ENCODE data around the gene BOLA3. TPM values are rescaled to one million over a fixed set of nuclear protein-coding genes. Genes with fewer than 3 reads are reported as not detected.
A peak's percentile ranks its signal among the peaks of the same experiment; 100 is the strongest.

Gene BOLA3
- total and polyA plus RNA-seq, 10 of the 15 experiments (the other 5 are each of a cell fraction or from before 2014, with no cell fraction given), result 62.6 to 300 (median 134) TPM

DNA sequence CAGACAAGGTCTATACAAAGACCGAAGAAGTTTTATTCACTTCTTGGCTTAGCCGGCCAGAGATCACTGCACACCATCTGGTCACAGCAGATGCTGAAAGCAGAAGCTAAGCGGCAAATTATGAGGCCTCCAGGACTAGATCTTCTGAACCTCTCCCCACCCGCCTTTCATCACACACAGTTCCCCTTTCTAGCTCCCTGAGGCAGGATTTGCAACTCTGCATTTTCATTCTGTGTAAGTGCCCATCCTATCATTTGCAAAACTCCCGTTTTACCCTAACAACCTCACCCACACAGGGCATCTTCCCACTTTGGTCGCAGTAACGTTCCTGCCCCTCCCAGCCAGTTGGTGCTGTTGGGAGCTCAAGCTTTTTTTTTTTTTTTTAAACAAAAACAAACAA lies 34.0 kb upstream of the BOLA3 start:
- POLR2A ChIA-PET, result interaction anchor here (0.6 to 8.2 kb wide), 10 partner anchors 9 to 357 kb away, joined by 4 to 83 read pairs (median 6); partner anchors contain the start of gene MTHFD2
- H4K20me1 ChIP-seq (ENCODE audit: control insufficient read depth, insufficient read depth), result no peaks in the 10 kb centered on the region
- FAIRE-seq (peak; percentile 79), DNase-seq (ENCODE audit: low read depth, low spot score) (peak; percentile 86), ATAC-seq (peak; percentile 47)
- peaks cover 46% of the 10 kb centered on the region for H3K4me1 ChIP-seq (ENCODE audit: control insufficient read depth, insufficient read depth, low read length)
- WGBS (ENCODE audit: insufficient coverage, insufficient replicate concordance, low lambda C conversion rate, missing lambda C conversion rate), result under 1% methylated on average over 7 of the region's 7 CpGs
- H3K36me3 ChIP-seq (ENCODE audit: control insufficient read depth in 2 of 2, insufficient read depth in 2 of 2, low read length in 1 of 2), result no peaks in the 10 kb centered on the region
- peak overlapping the region; percentile 81 for H3K27ac ChIP-seq (ENCODE audit: control insufficient read depth, insufficient read depth)
- SMC1A ChIA-PET (ENCODE audit: uncharacterized antibody, unreplicated experiment), result interaction anchor here (0.6 to 2.2 kb wide), 16 partner anchors 10 to 355 kb away, joined by 3 to 14 read pairs (median 5); partner anchors contain the start of gene MTHFD2
- H3K9me3 ChIP-seq (replicated peaks; ENCODE audit: control insufficient read depth, insufficient read depth, low read length), result no peaks in the 10 kb centered on the region
- CTCF ChIA-PET, result interaction anchor here (0.8 to 8.5 kb wide), 10 partner anchors 10 to 502 kb away, joined by 3 to 90 read pairs (median 4); partner anchors contain the start of gene MTHFD2
- peak overlapping the region; percentile 66 for H3K4me2 ChIP-seq (ENCODE audit: control insufficient read depth, insufficient read depth)
- peaks cover 21% of the 10 kb centered on the region for H3K79me2 ChIP-seq (ENCODE audit: control insufficient read depth, insufficient read depth, low read length)
- peak overlapping the region; percentile 32; the same call in 1 of the 2 replicates for H3K9ac ChIP-seq (ENCODE audit: control insufficient read depth, insufficient read depth, low read length)
- BruUV-seq (replicated peaks), result no TSS peak
- in situ Hi-C loops (cut with MboI), result no loop called here
- no peaks in the 10 kb centered on the region for H3K27me3 ChIP-seq (replicated peaks in 1 of 2; ENCODE audit: control insufficient read depth in 2 of 2, insufficient read depth in 2 of 2, low read length in 1 of 2)
- peak overlapping the region; percentile 52; the same call in 1 of the 2 replicates for H3K4me3 ChIP-seq
- RAD21 ChIA-PET (ENCODE audit: unreplicated experiment), result interaction anchor here (0.6 to 2.8 kb wide), 13 partner anchors 9 to 437 kb away, joined by 3 to 14 read pairs (median 3); partner anchors contain the start of gene MTHFD2
- intact Hi-C loops (cut with micrococcal nuclease; ENCODE audit: unreplicated experiment), result no loop called here
- H2AFZ ChIP-seq (ENCODE audit: control insufficient read depth, low read depth, low read length), result peak overlapping the region; percentile 22
- TF ChIP-seq CHD4 (IDR thresholded peaks at IDR 0.05) (no peak), ZNF622 (IDR thresholded peaks at IDR 0.05) (no peak), EGR1 (IDR thresholded peaks at IDR 0.05; ENCODE audit: borderline replicate concordance in 1 of 2, low read depth in 2 of 2, low read length in 2 of 2) (no peak), WRNIP1 (IDR thresholded peaks at IDR 0.05; ENCODE audit: borderline replicate concordance, low read depth, low read length) (0 out of 2 replicates have a peak, but pooled peaks have one; percentile 66), SP1 (IDR thresholded peaks at IDR 0.05; ENCODE audit: low read depth, low read length) (peak; percentile 58), NR2C2 (IDR thresholded peaks at IDR 0.05; ENCODE audit: borderline replicate concordance, control insufficient read depth, insufficient read length, low read depth) (no peak), KAT2A (conservative IDR thresholded peaks at IDR 0.05; ENCODE audit: control insufficient read depth, low read depth, low read length) (no peak), EZH2 (IDR thresholded peaks at IDR 0.05; ENCODE audit: borderline replicate concordance, control insufficient read depth, low read depth, low read length) (no peak), MYC (IDR thresholded peaks at IDR 0.05; ENCODE audit: insufficient read depth, insufficient read length, insufficient replicate concordance, low read length, severe bottlenecking) (no peak), SUZ12 (IDR thresholded peaks at IDR 0.05; ENCODE audit: unreplicated experiment) (no peak), TCF3 (IDR thresholded peaks at IDR 0.05; ENCODE audit: borderline replicate concordance, insufficient read depth, low read depth, low read length) (0 out of 2 replicates have a peak, but pooled peaks have one; percentile 39), HDGF (IDR thresholded peaks at IDR 0.05) (peak; percentile 88)
- TF ChIP-seq, protein P1, sequence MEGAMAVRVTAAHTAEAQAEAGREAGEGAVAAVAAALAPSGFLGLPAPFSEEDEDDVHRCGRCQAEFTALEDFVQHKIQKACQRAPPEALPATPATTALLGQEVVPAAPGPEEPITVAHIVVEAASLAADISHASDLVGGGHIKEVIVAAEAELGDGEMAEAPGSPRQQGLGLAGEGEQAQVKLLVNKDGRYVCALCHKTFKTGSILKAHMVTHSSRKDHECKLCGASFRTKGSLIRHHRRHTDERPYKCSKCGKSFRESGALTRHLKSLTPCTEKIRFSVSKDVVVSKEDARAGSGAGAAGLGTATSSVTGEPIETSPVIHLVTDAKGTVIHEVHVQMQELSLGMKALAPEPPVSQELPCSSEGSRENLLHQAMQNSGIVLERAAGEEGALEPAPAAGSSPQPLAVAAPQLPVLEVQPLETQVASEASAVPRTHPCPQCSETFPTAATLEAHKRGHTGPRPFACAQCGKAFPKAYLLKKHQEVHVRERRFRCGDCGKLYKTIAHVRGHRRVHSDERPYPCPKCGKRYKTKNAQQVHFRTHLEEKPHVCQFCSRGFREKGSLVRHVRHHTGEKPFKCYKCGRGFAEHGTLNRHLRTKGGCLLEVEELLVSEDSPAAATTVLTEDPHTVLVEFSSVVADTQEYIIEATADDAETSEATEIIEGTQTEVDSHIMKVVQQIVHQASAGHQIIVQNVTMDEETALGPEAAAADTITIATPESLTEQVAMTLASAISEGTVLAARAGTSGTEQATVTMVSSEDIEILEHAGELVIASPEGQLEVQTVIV (IDR thresholded peaks at IDR 0.05; ENCODE audit: borderline replicate concordance, partially characterized antibody), result no peak
- TF ChIP-seq, protein P2, sequence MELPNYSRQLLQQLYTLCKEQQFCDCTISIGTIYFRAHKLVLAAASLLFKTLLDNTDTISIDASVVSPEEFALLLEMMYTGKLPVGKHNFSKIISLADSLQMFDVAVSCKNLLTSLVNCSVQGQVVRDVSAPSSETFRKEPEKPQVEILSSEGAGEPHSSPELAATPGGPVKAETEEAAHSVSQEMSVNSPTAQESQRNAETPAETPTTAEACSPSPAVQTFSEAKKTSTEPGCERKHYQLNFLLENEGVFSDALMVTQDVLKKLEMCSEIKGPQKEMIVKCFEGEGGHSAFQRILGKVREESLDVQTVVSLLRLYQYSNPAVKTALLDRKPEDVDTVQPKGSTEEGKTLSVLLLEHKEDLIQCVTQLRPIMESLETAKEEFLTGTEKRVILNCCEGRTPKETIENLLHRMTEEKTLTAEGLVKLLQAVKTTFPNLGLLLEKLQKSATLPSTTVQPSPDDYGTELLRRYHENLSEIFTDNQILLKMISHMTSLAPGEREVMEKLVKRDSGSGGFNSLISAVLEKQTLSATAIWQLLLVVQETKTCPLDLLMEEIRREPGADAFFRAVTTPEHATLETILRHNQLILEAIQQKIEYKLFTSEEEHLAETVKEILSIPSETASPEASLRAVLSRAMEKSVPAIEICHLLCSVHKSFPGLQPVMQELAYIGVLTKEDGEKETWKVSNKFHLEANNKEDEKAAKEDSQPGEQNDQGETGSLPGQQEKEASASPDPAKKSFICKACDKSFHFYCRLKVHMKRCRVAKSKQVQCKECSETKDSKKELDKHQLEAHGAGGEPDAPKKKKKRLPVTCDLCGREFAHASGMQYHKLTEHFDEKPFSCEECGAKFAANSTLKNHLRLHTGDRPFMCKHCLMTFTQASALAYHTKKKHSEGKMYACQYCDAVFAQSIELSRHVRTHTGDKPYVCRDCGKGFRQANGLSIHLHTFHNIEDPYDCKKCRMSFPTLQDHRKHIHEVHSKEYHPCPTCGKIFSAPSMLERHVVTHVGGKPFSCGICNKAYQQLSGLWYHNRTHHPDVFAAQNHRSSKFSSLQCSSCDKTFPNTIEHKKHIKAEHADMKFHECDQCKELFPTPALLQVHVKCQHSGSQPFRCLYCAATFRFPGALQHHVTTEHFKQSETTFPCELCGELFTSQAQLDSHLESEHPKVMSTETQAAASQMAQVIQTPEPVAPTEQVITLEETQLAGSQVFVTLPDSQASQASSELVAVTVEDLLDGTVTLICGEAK (IDR thresholded peaks at IDR 0.05; ENCODE audit: borderline replicate concordance), result 0 out of 2 replicates have a peak, but pooled peaks have one; percentile 32
- TF ChIP-seq, protein P3, sequence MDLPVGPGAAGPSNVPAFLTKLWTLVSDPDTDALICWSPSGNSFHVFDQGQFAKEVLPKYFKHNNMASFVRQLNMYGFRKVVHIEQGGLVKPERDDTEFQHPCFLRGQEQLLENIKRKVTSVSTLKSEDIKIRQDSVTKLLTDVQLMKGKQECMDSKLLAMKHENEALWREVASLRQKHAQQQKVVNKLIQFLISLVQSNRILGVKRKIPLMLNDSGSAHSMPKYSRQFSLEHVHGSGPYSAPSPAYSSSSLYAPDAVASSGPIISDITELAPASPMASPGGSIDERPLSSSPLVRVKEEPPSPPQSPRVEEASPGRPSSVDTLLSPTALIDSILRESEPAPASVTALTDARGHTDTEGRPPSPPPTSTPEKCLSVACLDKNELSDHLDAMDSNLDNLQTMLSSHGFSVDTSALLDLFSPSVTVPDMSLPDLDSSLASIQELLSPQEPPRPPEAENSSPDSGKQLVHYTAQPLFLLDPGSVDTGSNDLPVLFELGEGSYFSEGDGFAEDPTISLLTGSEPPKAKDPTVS (IDR thresholded peaks at IDR 0.05; ENCODE audit: low read depth, low read length), result no peak
